Tibial nerve (tissue), 4 donors: Measurements from ENCODE around the gene ZNF521. TPM values are rescaled to one million over a fixed set of nuclear protein-coding genes. Genes with fewer than 3 reads are reported as not detected.

Experiments
- DNase-seq, 2 donors: peaks; one replicate each; pipeline ENCODE4 v3.0.0-alpha.2; 2019; ENCODE audit warnings: low spot score in 2 of 2
- H3K27ac ChIP-seq, 4 donors: fragments of 200-600 bp; sonication (generic) in 3 of 4; one replicate each; pipeline ENCODE4 v1.5.1; 2017 to 2019; ENCODE audit warnings: mild to moderate bottlenecking in 1 of 4
- H3K27me3 ChIP-seq, 2 donors: fragments of 200-600 bp; sonication (generic) in 1 of 2; one replicate each; pipeline versions ENCODE4 v1.5.1 to v1.6.0; 2017 to 2019
- H3K36me3 ChIP-seq, 3 donors: fragments of 200-600 bp; sonication (generic); one replicate each; pipeline ENCODE4 v1.5.1; 2018 to 2019
- H3K4me1 ChIP-seq, 4 donors: fragments of 200-600 bp; sonication (generic) in 3 of 4; one replicate each; pipeline ENCODE4 v1.5.1; 2017 to 2019
- H3K4me3 ChIP-seq, 4 donors: fragments of 200-600 bp; sonication (generic) in 3 of 4; one replicate each; pipeline ENCODE4 v1.5.1; 2017 to 2019; ENCODE audit warnings: mild to moderate bottlenecking in 1 of 4, moderate library complexity in 1 of 4
- H3K9me3 ChIP-seq, 4 donors: fragments of 200-600 bp; sonication (generic) in 3 of 4; one replicate each; pipeline ENCODE4 v1.5.1; 2017 to 2019
- CTCF ChIP-seq, 5 experiments: fragments of 200-600 bp in 3 of 5; fragments of 450-650 bp in 2 of 5; sonication (generic) in 3 of 5; IDR thresholded peaks; one replicate each; pipeline ENCODE4 v1.5.1; 2016 to 2019; ENCODE audit warnings: antibody characterized with exemption in 5 of 5, mild to moderate bottlenecking in 3 of 5, moderate library complexity in 2 of 5
- EP300 ChIP-seq, 2 donors: sonication (generic); formaldehyde crosslinking; IDR thresholded peaks; one replicate each; pipeline ENCODE4 v1.6.1; 2017; ENCODE audit warnings: antibody characterized with exemption in 2 of 2, mild to moderate bottlenecking in 1 of 2
- POLR2A ChIP-seq, 2 donors: fragments of 450-650 bp; IDR thresholded peaks; one replicate each; pipeline ENCODE4 v1.6.1; 2017; ENCODE audit warnings: antibody characterized with exemption in 2 of 2, mild to moderate bottlenecking in 2 of 2, moderate library complexity in 2 of 2
- WGBS, 2 donors: methylation state at CpG; one replicate each; pipeline ENCODE4 v1.1.5; 2018; 5-methylcytosine and 5-hydroxymethylcytosine counted together
- total RNA-seq, 4 donors: library from RNA; depleted of rRNA; stranded (reverse); fragments of >200 nt; gene quantifications; one replicate each; pipeline ENCODE4 v1.1.0, GENCODE V29; 2016

Gene ZNF521
- total RNA-seq, 4 donors from 2014 or later = 32.7 to 66.3 (median 43.4) TPM

- 5 to 7% methylated on average over 10 of the region's 10 CpGs for WGBS, 2 donors
- peaks cover 0 to 11% (median 0%) of the 10 kb centered on the region in 3 donors for H3K36me3 ChIP-seq
- DNase-seq = peak; percentile 65 to 82
- H3K27me3 ChIP-seq = no peaks in the 10 kb centered on the region
- TF ChIP-seq EP300 (IDR thresholded peaks at IDR 0.05) = peak; percentile 17 to 88
- no peak for TF ChIP-seq CTCF (IDR thresholded peaks at IDR 0.05)
- TF ChIP-seq POLR2A (IDR thresholded peaks at IDR 0.05) = no peak
- H3K27ac ChIP-seq = peak overlapping the region in 3 of 4 donors; percentile 9 to 78 (median 71)
- peaks cover 0 to 51% (median 6%) of the 10 kb centered on the region in 4 donors for H3K4me1 ChIP-seq
- no peaks in the 10 kb centered on the region for H3K9me3 ChIP-seq
- H3K4me3 ChIP-seq = peak overlapping the region in 2 of 4 donors; percentile 2 to 9
Observed at GRCh38 chr18:25230658-25231326, 121.2 kb downstream of the ZNF521 start.

- no peaks in the 10 kb centered on the region for H3K27me3 ChIP-seq
- no peak overlapping the region for H3K4me3 ChIP-seq
- H3K36me3 ChIP-seq = peaks cover 0 to 16% (median 0%) of the 10 kb centered on the region in 3 donors
- H3K4me1 ChIP-seq = peaks cover 0 to 51% (median 6%) of the 10 kb centered on the region in 4 donors
- 81 to 84% methylated on average over 2 of the region's 2 CpGs for WGBS, 2 donors
- no peak for TF ChIP-seq EP300 (IDR thresholded peaks at IDR 0.05)
- H3K27ac ChIP-seq = peak overlapping the region in 2 of 4 donors; percentile 71 to 78
- H3K9me3 ChIP-seq = no peaks in the 10 kb centered on the region
- DNase-seq = no peak
Observed at GRCh38 chr18:25229920-25230319, 122.0 kb downstream of the ZNF521 start.

GRCh38 chr18:25229081-25229480 is 122.9 kb downstream of the ZNF521 start:
- no peak overlapping the region for H3K4me3 ChIP-seq
- H3K36me3 ChIP-seq = peaks cover 0 to 16% (median 0%) of the 10 kb centered on the region in 3 donors
- DNase-seq = no peak
- H3K9me3 ChIP-seq = no peaks in the 10 kb centered on the region
- H3K27me3 ChIP-seq = no peaks in the 10 kb centered on the region
- H3K4me1 ChIP-seq = peaks cover 0 to 47% (median 6%) of the 10 kb centered on the region in 4 donors
- TF ChIP-seq EP300 (IDR thresholded peaks at IDR 0.05) = peak; percentile 24 to 70
- TF ChIP-seq POLR2A (IDR thresholded peaks at IDR 0.05) = no peak
- WGBS, 2 donors = 51 to 54% methylated on average over 3 of the region's 3 CpGs
- H3K27ac ChIP-seq = peak overlapping the region in 2 of 4 donors; percentile 1 to 18

GRCh38 chr18:25228410-25228809 is 123.6 kb downstream of the ZNF521 start:
- Histone ChIP-seq H3K4me1 (peaks cover 0 to 44% (median 6%) of the 10 kb centered on the region in 4 donors), H3K27ac (peak overlapping the region in 1 of 4 donors; percentile 1), H3K27me3 (no peaks in the 10 kb centered on the region), H3K9me3 (no peaks in the 10 kb centered on the region), H3K36me3 (peaks cover 0 to 16% (median 0%) of the 10 kb centered on the region in 3 donors), H3K4me3 (no peak overlapping the region)
- 62 to 73% methylated on average over 1 of the region's 1 CpG for WGBS, 2 donors
- no peak for DNase-seq
- peak in 1 of 2 donors; percentile 65 for TF ChIP-seq EP300 (IDR thresholded peaks at IDR 0.05)
- no peak for TF ChIP-seq CTCF (IDR thresholded peaks at IDR 0.05)
- TF ChIP-seq POLR2A (IDR thresholded peaks at IDR 0.05) = no peak

- H3K27ac ChIP-seq = no peak overlapping the region
- no peak for TF ChIP-seq EP300 (IDR thresholded peaks at IDR 0.05)
- H3K9me3 ChIP-seq = no peaks in the 10 kb centered on the region
- 88 to 92% methylated on average over 12 of the region's 12 CpGs for WGBS, 2 donors
- no peaks in the 10 kb centered on the region for H3K27me3 ChIP-seq
- no peak for DNase-seq
- H3K4me3 ChIP-seq = no peak overlapping the region
- peaks cover 0 to 14% (median 0%) of the 10 kb centered on the region in 4 donors for H3K4me1 ChIP-seq
- H3K36me3 ChIP-seq = peaks cover 0 to 16% (median 0%) of the 10 kb centered on the region in 3 donors
Observed at GRCh38 chr18:25225151-25225550, 126.8 kb downstream of the ZNF521 start.

- WGBS, 2 donors = 92 to 93% methylated on average over 23 of the region's 23 CpGs
Observed at GRCh38 chr18:25223899-25224886, 127.8 kb downstream of the ZNF521 start.

More at GRCh38 chr18:25223899-25224886, 127.8 kb downstream of the ZNF521 start:
- Histone ChIP-seq H3K4me1 (peaks cover 0 to 4% (median 0%) of the 10 kb centered on the region in 4 donors), H3K27me3 (no peaks in the 10 kb centered on the region), H3K9me3 (no peaks in the 10 kb centered on the region), H3K36me3 (peaks cover 0 to 16% (median 0%) of the 10 kb centered on the region in 3 donors), H3K27ac (no peak overlapping the region), H3K4me3 (no peak overlapping the region)
- TF ChIP-seq CTCF (IDR thresholded peaks at IDR 0.05) (no peak), POLR2A (IDR thresholded peaks at IDR 0.05) (no peak), EP300 (IDR thresholded peaks at IDR 0.05) (no peak)
- no peak for DNase-seq
